Measurements from ENCODE around the gene TMTC2. TPM values are rescaled to one million over a fixed set of nuclear protein-coding genes. Genes with fewer than 3 reads are reported as not detected.
"Not testable (repeated sequence)": the region's sequence is repeated elsewhere in the genome, so short reads cannot be mapped to it uniquely, and the experiment has no call there.

TMTC2 gene
- total and polyA plus RNA-seq, 2 donors (not counting 1 experiment from before 2014, with no cell fraction given), result 2.4 to 3.2 TPM

- WGBS (ENCODE audit: insufficient coverage), result 100% methylated on average over 2 of the region's 3 CpGs
These were observed 116.5 kb downstream of the TMTC2 start for GRCh38 chr12:82803201-82803600.

GRCh38 chr12:82804601-82805000, 117.9 kb downstream of the TMTC2 start:
- no peak overlapping the region for H3K9ac ChIP-seq (ENCODE audit: low read length)
- no peaks in the 10 kb centered on the region for H3K79me2 ChIP-seq (ENCODE audit: control insufficient read depth, insufficient read depth, low read length)
- no peaks in the 10 kb centered on the region for H3K27me3 ChIP-seq (replicated peaks in 1 of 4; ENCODE audit: control extremely low read depth in 1 of 4, control insufficient read depth in 3 of 4, insufficient read depth in 4 of 4, low read length in 3 of 4)
- H4K20me1 ChIP-seq (ENCODE audit: control insufficient read depth, insufficient read depth, low read length, poor library complexity, severe bottlenecking), result no peaks in the 10 kb centered on the region
- H3K9me3 Mint-ChIP-seq (ENCODE audit: insufficient read depth), result peaks cover 3% of the 10 kb centered on the region
- H3K4me3 ChIP-seq (ENCODE audit: control extremely low read depth in 1 of 5, extremely low read depth in 1 of 5, insufficient read depth in 1 of 5, low read depth in 2 of 5, low read length in 4 of 5), result no peak overlapping the region
- ATAC-seq (ENCODE audit: low read depth), result no peak
- DNase-seq, result no peak
- H3K27ac Mint-ChIP-seq, result no peak overlapping the region
- no peaks in the 10 kb centered on the region for H3K27me3 Mint-ChIP-seq
- peaks cover 0 to 5% (median 0%) of the 10 kb centered on the region in 3 donors for H3K9me3 ChIP-seq (ENCODE audit: control extremely low read depth in 1 of 3, control insufficient read depth in 2 of 3, insufficient read depth in 1 of 3, low read length in 2 of 3)
- no peak for TF ChIP-seq EZH2 (IDR thresholded peaks at IDR 0.05; ENCODE audit: borderline replicate concordance, insufficient read depth, low read depth, low read length, poor library complexity, severe bottlenecking)
- no peak for TF ChIP-seq CTCF (IDR thresholded peaks at IDR 0.05)
- CTCF ChIA-PET, result no interaction called here
- H3K4me2 ChIP-seq (replicated peaks; ENCODE audit: low read depth, low read length, poor library complexity, severe bottlenecking), result no peak overlapping the region
- H3K4me1 Mint-ChIP-seq, result no peaks in the 10 kb centered on the region
- H3K4me1 ChIP-seq (ENCODE audit: control insufficient read depth in 2 of 2, insufficient read depth in 2 of 2, low read length in 2 of 2), result no peaks in the 10 kb centered on the region
- POLR2A ChIA-PET, result no interaction called here
- H3K27ac ChIP-seq (ENCODE audit: low read length in 2 of 2), result no peak overlapping the region
- H3K36me3 ChIP-seq (replicated peaks in 1 of 2; ENCODE audit: control extremely low read depth in 1 of 2, control insufficient read depth in 1 of 2, extremely low read depth in 1 of 2, insufficient read depth in 2 of 2, low read length in 1 of 2), result no peaks in the 10 kb centered on the region
- H2AFZ ChIP-seq (ENCODE audit: insufficient read depth, low read depth, low read length, poor library complexity, severe bottlenecking), result no peak overlapping the region
- intact Hi-C loops (cut with micrococcal nuclease), result no loop called here
- no peak overlapping the region for H3K4me3 Mint-ChIP-seq
- no CpG with 5 or more reads among the region's 2 CpGs for WGBS (ENCODE audit: insufficient coverage)

More at GRCh38 chr12:82803201-82803600, 116.5 kb downstream of the TMTC2 start:
- DNase-seq (no peak), ATAC-seq (ENCODE audit: low read depth) (no peak)
- no peaks in the 10 kb centered on the region for H3K27me3 Mint-ChIP-seq
- H3K36me3 ChIP-seq (replicated peaks in 1 of 2; ENCODE audit: control extremely low read depth in 1 of 2, control insufficient read depth in 1 of 2, extremely low read depth in 1 of 2, insufficient read depth in 2 of 2, low read length in 1 of 2), result no peaks in the 10 kb centered on the region
- H3K4me1 ChIP-seq (ENCODE audit: control insufficient read depth in 2 of 2, insufficient read depth in 2 of 2, low read length in 2 of 2), result no peaks in the 10 kb centered on the region
- H3K9ac ChIP-seq (ENCODE audit: low read length), result no peak overlapping the region
- no peak overlapping the region for H3K27ac ChIP-seq (ENCODE audit: low read length in 2 of 2)
- H3K4me2 ChIP-seq (replicated peaks; ENCODE audit: low read depth, low read length, poor library complexity, severe bottlenecking), result no peak overlapping the region
- H4K20me1 ChIP-seq (ENCODE audit: control insufficient read depth, insufficient read depth, low read length, poor library complexity, severe bottlenecking), result no peaks in the 10 kb centered on the region
- H3K9me3 ChIP-seq (ENCODE audit: control extremely low read depth in 1 of 3, control insufficient read depth in 2 of 3, insufficient read depth in 1 of 3, low read length in 2 of 3), result peaks cover 0 to 5% (median 0%) of the 10 kb centered on the region in 3 donors
- no peaks in the 10 kb centered on the region for H3K4me1 Mint-ChIP-seq
- H3K27ac Mint-ChIP-seq, result no peak overlapping the region
- no peak overlapping the region for H3K4me3 Mint-ChIP-seq
- no peak for TF ChIP-seq CTCF (IDR thresholded peaks at IDR 0.05)
- intact Hi-C loops (cut with micrococcal nuclease), result no loop called here
- H3K4me3 ChIP-seq (ENCODE audit: control extremely low read depth in 1 of 5, extremely low read depth in 1 of 5, insufficient read depth in 1 of 5, low read depth in 2 of 5, low read length in 4 of 5), result no peak overlapping the region
- H2AFZ ChIP-seq (ENCODE audit: insufficient read depth, low read depth, low read length, poor library complexity, severe bottlenecking), result no peak overlapping the region
- ChIA-PET POLR2A (no interaction called here), CTCF (no interaction called here)
- H3K79me2 ChIP-seq (ENCODE audit: control insufficient read depth, insufficient read depth, low read length), result no peaks in the 10 kb centered on the region
- no peaks in the 10 kb centered on the region for H3K27me3 ChIP-seq (replicated peaks in 1 of 4; ENCODE audit: control extremely low read depth in 1 of 4, control insufficient read depth in 3 of 4, insufficient read depth in 4 of 4, low read length in 3 of 4)
- H3K9me3 Mint-ChIP-seq (ENCODE audit: insufficient read depth), result peaks cover 6% of the 10 kb centered on the region

GRCh38 chr12:82805004-82805403, 118.3 kb downstream of the TMTC2 start:
- H3K9ac ChIP-seq (ENCODE audit: low read length); H3K27ac ChIP-seq (ENCODE audit: low read length in 2 of 2); H2AFZ ChIP-seq (ENCODE audit: insufficient read depth, low read depth, low read length, poor library complexity, severe bottlenecking); CTCF ChIA-PET; H3K79me2 ChIP-seq (ENCODE audit: control insufficient read depth, insufficient read depth, low read length); H3K9me3 Mint-ChIP-seq (ENCODE audit: insufficient read depth); ATAC-seq (ENCODE audit: low read depth); POLR2A ChIA-PET; H3K27me3 ChIP-seq (replicated peaks in 1 of 4; ENCODE audit: control extremely low read depth in 1 of 4, control insufficient read depth in 3 of 4, insufficient read depth in 4 of 4, low read length in 3 of 4); H3K36me3 ChIP-seq (replicated peaks in 1 of 2; ENCODE audit: control extremely low read depth in 1 of 2, control insufficient read depth in 1 of 2, extremely low read depth in 1 of 2, insufficient read depth in 2 of 2, low read length in 1 of 2); H4K20me1 ChIP-seq (ENCODE audit: control insufficient read depth, insufficient read depth, low read length, poor library complexity, severe bottlenecking); H3K4me1 ChIP-seq (ENCODE audit: control insufficient read depth in 2 of 2, insufficient read depth in 2 of 2, low read length in 2 of 2); H3K27ac Mint-ChIP-seq; H3K4me3 ChIP-seq (ENCODE audit: control extremely low read depth in 1 of 5, extremely low read depth in 1 of 5, insufficient read depth in 1 of 5, low read depth in 2 of 5, low read length in 4 of 5); H3K4me1 Mint-ChIP-seq; intact Hi-C loops (cut with micrococcal nuclease); H3K27me3 Mint-ChIP-seq; H3K4me2 ChIP-seq (replicated peaks; ENCODE audit: low read depth, low read length, poor library complexity, severe bottlenecking); H3K4me3 Mint-ChIP-seq; DNase-seq; H3K9me3 ChIP-seq (ENCODE audit: control extremely low read depth in 1 of 3, control insufficient read depth in 2 of 3, insufficient read depth in 1 of 3, low read length in 2 of 3): not testable (repeated sequence)
- 63% methylated on average over 2 of the region's 2 CpGs for WGBS (ENCODE audit: insufficient coverage)

All from B cell (primary cell).